GM12872 (cell line): Measurements from ENCODE around the gene DDOST.
A peak's percentile ranks its signal among the peaks of the same experiment; 100 is the strongest.

Experiments
- TF ChIP-seq, protein P1 (sequence below): IDR thresholded peaks from 3 replicates; pipeline ENCODE4 v1.5.1; 2011; ENCODE audit warnings: low read depth, mild to moderate bottlenecking, low read length, moderate library complexity; ENCODE audit not compliant: insufficient read depth

Gene DDOST

DNA sequence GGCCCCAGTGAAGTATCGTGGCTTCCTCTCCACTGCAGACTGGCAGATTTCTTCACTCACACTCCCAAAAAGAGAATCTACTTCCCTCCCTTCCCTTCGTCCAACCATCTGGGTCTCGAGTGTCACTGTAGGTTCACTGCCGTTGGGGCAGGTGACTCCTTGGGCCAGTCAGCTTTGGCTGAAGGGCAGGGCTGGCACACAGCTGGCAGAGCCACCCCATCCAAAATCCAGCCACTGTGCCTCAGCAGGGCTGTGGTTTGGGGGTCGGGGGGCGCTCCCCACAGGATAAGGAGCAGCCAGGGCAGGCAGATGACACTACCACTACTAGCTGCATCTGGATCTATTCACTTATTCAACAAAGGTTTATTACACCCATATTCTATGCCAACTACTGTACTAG is 18.1 kb downstream of the DDOST start:
- TF ChIP-seq, protein P1, sequence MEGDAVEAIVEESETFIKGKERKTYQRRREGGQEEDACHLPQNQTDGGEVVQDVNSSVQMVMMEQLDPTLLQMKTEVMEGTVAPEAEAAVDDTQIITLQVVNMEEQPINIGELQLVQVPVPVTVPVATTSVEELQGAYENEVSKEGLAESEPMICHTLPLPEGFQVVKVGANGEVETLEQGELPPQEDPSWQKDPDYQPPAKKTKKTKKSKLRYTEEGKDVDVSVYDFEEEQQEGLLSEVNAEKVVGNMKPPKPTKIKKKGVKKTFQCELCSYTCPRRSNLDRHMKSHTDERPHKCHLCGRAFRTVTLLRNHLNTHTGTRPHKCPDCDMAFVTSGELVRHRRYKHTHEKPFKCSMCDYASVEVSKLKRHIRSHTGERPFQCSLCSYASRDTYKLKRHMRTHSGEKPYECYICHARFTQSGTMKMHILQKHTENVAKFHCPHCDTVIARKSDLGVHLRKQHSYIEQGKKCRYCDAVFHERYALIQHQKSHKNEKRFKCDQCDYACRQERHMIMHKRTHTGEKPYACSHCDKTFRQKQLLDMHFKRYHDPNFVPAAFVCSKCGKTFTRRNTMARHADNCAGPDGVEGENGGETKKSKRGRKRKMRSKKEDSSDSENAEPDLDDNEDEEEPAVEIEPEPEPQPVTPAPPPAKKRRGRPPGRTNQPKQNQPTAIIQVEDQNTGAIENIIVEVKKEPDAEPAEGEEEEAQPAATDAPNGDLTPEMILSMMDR: no peak

- TF ChIP-seq, protein P1: no peak
Observed at GRCh38 chr1:20641975-20642374, 19.2 kb downstream of the DDOST start.

GRCh38 chr1:20640183-20640597 is 21.0 kb downstream of the DDOST start:
- TF ChIP-seq, protein P1: peak; percentile 79

- TF ChIP-seq, protein P1: no peak
Observed at GRCh38 chr1:20636785-20637347, 24.3 kb downstream of the DDOST start.

DNA sequence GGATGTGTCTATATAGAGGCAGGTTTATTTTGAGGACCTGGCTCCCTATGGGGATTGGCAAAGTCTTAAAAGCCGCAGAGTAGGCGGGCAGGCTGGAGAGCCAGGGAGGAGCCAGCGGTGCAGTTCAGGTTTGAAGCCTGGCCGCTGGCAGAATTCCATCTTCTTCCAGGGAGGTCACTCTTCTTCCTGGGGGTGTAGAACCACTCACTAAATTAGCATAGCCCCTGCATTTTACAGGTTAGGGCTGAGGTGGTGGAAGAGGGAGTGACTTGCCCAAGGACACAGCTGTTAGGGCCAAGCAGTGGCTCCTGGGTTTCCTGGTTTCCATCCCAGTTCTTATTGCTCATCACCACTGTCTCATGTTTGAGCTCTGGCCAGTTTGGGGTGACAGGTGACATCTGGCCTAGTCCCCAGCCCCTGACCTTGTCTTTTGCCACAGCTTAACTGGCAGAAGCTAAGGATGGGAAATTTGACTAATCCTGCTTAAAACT is 26.5 kb downstream of the DDOST start:
- TF ChIP-seq, protein P1: no peak

- TF ChIP-seq, protein P1: no peak
Observed at GRCh38 chr1:20634065-20634593, 27.0 kb downstream of the DDOST start.

GRCh38 chr1:20633190-20634064 is 27.7 kb downstream of the DDOST start, which contains the start of gene PINK1:
TSS of gene PINK1 (plus strand) at chr1:20633458. CDS start at chr1:20633549, 91 bp downstream.
- TF ChIP-seq, protein P1: peak; percentile 96
